CD4-positive, alpha-beta T cell treated with Interleukin-21 for 1 hour (primary cell): ENCODE data around the gene EPN2.

ENCODE experiments used
- DNase-seq: peaks from one replicate; pipeline ENCODE4 v3.0.0-alpha.2; 2020

Gene EPN2

GRCh38 chr17:19371259-19372010 is 134.3 kb downstream of the EPN2 start:
- peak; percentile 34 for DNase-seq

GRCh38 chr17:19372011-19372370 is 134.8 kb downstream of the EPN2 start:
- DNase-seq, result no peak

GRCh38 chr17:19372439-19372838 is 135.3 kb downstream of the EPN2 start:
- no peak for DNase-seq

- no peak for DNase-seq
Observed at GRCh38 chr17:19372866-19373504, 135.8 kb downstream of the EPN2 start.

- no peak for DNase-seq
Observed at GRCh38 chr17:19374136-19374535, 137.0 kb downstream of the EPN2 start.

- DNase-seq, result no peak
Observed at GRCh38 chr17:19375732-19376131, 138.6 kb downstream of the EPN2 start.

GRCh38 chr17:19376811-19377210 is 139.6 kb downstream of the EPN2 start:
- no peak for DNase-seq

- peak; percentile 97 for DNase-seq
Observed at GRCh38 chr17:19377602-19378415, 140.6 kb downstream of the EPN2 start.

GRCh38 chr17:19378416-19379360 is 141.5 kb downstream of the EPN2 start, which contains the start of gene MAPK7:
Gene MAPK7 (plus strand): TSS chr17:19378498. CDS start chr17:19378901, 403 bp downstream.
- no peak for DNase-seq

GRCh38 chr17:19379361-19380065 is 142.3 kb downstream of the EPN2 start:
- no peak for DNase-seq

GRCh38 chr17:19380481-19381301 is 143.5 kb downstream of the EPN2 start:
- no peak for DNase-seq

GRCh38 chr17:19381361-19381740 is 144.2 kb downstream of the EPN2 start:
- no peak for DNase-seq

GRCh38 chr17:19381741-19382444 is 144.7 kb downstream of the EPN2 start:
- no peak for DNase-seq

GRCh38 chr17:19382531-19383444 is 145.6 kb downstream of the EPN2 start:
- DNase-seq, result no peak

GRCh38 chr17:19383681-19384470 is 146.7 kb downstream of the EPN2 start:
- DNase-seq, result no peak

GRCh38 chr17:19384723-19385391 is 147.7 kb downstream of the EPN2 start:
- no peak for DNase-seq

GRCh38 chr17:19385521-19385983 is 148.4 kb downstream of the EPN2 start:
- no peak for DNase-seq
